GM18517 (cell line): Measurements from ENCODE around the gene ASCC2.

Experiments used
- ATAC-seq: cut with Tn5 transposase; IDR thresholded peaks from one replicate; pipeline ENCODE4 v1.9.1; 2021; ENCODE audit warnings: mild to moderate bottlenecking, moderate library complexity; ENCODE audit not compliant: unreplicated experiment

ASCC2 gene

DNA sequence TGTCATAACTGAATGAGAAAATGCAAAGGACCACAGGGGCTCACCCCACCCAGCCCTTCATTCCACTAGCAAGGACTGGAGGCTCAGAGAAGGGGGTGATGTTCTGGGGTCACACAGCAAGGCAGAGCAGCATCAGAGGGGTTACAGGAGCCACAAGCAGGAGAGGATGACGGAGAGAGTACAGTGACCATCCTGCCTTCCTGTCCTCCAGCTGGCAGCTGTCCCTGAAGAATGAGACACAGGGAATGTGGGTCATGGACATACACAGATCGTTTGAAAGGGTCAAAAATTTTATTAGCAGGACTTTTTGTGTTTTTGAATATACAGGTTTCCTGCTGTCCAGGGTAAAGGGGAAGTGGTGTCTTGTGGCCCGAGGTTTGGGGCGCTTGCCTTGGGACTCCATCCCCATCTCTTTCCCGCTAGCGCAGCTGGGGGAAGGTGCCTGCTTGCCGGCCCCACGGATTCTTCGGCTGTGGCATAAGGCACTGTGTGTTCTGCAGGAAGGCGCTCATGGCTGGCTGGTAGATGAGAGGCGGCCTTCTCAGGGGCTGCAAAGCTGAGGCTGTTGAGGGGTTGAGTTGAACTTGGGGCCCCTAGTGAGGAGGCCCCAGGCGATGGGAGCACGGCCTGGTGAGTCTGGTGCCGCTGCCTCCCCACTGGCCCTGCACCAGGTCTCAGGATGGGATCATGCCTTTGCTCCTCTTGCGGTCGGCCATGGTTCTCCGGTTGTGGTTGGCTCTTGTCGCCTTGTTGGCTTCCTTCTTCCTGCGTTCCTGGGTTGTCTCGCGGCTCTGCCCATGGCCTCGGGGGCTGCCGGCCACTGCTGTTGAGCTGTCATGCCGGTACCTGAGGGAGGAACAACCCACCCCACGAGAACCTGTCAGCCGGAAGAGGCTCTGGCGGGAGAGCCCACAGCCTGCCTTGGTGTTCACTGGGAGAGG is 49.5 kb downstream of the ASCC2 start:
- no peak for ATAC-seq

DNA sequence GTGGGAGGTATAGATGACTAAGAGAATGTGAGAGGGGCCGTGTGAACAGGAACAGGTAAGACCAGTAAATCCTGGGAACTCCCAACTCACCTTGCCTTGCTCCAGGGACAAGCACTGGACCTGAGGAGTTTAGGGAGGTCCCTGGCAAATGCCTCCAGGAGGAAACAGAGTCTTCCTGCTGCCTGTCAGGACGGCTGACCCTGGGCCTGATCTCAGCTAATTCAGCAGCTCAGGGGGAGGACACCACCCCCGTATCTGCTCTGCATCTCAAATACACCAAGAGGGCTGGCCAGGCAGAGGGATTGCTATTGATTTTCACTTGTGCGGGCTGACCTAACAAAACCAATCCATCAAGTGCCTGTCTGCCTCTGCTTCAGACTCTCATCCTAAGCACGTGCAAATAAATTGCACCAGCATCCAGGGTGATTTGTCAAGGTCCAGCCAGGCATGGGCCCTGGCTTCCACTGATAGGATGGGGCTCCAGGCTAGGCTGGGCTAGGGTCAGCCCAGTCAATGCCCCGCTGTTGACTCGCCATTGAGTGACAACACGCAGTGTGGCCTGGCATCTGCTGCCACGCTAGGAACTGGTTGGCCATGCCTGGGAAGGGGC is 50.6 kb downstream of the ASCC2 start:
- ATAC-seq: no peak

DNA sequence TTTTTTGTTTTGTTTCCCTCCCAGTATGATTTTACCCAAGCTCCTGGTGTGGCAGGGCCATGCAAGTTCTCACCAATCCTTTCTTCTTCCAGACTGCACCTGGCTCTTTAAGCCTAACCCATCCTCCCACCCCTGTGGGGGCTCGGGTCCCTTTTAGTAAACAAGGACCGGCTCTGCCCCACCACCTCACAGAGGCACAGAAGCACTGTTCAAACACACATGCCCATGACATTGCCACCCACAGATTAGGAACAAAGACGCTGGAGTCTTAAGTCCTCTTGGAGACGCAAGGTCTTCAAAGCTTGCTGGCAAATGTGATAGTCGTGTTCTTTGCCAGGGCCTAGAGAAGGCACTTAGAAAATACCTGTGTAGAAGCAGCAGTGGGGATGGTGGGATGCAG is 52.0 kb downstream of the ASCC2 start:
- ATAC-seq: no peak

DNA sequence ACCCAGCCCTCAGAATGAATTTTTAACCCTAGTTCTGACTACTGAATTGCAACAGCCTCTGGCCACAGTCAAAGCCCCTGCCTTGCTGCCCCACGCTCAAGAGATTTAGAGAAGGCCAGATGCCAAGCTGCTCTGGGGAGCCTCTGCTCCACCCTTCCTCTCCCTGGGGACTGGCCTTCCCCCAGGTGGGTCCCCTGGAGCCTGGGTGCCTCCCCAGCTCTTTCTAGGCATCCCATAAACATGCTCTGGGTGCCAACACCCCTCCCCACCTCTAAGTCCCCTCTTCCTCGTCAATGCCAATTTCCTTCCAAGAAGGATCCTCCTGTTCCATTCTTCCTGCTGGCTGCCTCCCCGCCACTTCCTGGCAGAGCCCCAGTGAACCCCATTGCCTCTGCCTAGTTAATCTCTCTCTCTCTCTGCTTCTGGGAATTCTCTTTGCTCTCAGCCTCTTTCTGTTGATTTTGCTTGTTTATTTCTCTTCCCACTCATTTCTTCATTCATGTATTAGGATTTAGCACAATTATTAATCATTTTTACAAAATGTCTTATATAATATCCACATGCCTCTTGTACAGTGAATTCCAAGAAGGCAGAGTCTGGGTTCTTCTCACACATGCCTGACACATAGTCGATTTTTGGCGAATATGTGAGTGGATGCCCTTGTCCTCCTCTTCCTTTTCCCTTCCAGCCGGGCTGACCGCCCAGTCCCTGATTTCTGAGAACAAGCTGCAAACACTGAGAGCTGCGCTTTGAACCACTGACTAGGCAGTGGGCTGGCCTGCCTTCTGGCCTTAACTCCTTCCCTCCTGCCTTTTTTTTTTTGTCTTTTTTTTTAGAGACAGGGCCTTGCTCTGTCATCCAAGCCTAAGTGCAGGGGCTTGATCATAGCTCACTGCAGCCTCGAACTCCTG is 53.4 kb downstream of the ASCC2 start:
- no peak for ATAC-seq

DNA sequence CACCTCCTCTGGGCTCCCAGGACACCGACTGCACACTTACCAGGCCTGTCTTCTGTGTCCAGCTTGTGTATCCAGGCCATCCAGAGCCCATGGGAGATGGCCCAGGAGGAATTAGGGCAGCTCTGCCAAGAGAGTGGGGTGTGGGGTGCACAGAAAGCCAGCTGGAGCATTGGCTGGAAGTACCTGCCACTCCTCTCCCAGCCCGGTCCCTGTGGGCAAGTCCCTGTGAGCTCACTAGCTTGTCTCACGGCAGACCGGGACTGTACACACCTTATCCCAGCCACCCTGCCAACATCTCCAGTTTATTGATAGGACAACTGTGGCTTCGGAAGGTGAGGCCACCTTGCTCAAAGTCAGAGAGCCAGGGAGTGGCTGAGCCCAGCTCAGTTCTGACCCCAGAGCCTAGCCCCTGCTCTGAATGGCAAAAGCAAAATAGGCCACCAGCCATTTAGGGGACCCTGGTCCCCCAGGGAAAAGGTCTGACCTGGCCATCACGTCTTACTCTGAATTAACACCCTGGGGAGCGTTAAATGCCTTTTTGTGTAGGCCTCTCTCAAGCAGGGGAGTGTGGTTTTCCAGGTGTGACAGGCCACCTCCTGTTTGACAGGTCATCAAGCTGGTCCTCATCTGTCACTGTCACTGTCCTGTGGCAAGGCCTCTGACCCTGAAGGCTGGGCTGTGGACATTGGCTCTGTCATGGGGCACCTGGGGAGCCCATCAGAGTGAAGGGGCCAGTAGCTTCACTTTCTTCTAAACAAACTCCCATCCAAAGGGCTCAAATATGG is 55.8 kb downstream of the ASCC2 start:
- no peak for ATAC-seq

- ATAC-seq: no peak
Observed at GRCh38 chr22:29780748-29781676, 57.1 kb downstream of the ASCC2 start.

DNA sequence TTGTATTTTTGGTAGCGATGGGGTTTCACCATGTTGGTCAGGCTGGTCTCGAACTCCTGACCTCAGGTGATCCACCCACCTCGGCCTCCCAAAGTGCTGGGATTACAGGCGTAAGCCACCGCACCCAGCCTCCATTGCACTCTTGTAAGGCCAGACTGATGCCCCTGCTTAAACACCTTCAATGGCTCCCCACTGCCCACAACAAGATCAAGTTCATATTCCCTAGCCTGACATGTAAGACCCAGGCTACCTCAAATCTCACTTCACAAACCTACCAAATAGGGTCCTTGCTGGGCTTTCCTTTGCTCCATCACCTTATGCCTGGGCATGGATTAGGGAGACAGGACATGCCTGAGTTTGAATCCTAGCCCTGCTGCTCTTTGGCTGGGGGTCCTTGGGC is 57.9 kb downstream of the ASCC2 start:
- ATAC-seq: no peak

GRCh38 chr22:29773233-29773632 is 64.8 kb downstream of the ASCC2 start:
- ATAC-seq: no peak

DNA sequence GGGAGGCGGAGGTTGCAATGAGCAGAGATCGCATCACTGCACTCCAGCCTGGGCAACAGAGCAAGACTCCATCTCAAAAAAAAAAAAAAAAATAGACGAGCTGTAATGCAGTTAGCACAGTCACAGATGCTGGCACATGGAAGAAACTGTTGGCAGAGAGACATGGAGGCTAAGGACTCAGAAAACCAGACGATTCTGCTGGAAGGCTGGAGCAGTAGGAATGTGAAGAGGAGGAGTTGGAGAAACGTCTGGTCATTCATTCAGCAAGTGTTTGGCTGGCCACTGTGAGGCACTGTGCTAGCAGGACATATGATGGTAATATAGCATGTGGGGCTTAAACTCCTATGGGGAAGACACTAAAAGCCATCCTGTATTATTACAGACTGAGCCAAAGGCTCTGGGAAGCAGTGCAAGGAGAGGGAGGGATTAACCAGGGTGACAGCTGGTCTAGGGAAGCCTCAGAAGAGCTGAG is 65.9 kb downstream of the ASCC2 start:
- ATAC-seq: no peak

DNA sequence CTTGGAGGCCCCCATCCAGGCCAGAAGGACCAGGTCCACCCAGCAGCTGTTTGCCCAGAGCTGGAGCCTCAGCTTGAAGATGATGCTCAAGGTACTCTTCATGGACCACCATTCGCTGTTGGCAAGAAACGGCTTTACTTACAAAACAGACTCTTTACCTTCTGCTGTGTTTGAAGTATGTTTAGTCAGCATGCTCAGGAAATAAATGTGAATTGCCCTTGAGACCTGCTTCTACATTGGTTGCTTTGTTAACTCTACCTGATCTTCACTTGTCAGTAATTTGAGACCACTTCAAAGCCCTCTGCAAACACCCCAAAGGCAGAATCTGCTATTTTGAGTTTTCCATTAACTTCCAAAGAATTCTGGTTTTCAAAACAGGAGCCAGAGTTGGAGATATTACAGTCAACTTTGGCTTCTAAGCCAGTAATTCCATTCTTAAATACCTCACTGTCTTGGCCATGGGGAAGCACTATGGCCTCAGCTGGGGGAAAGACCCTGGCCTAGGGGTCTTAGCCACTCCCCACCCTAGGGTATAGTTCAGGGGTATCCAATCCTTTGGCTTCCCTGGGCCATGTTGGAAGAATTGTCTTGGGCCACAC is 68.3 kb downstream of the ASCC2 start:
- no peak for ATAC-seq

- ATAC-seq: no peak
Observed at GRCh38 chr22:29768052-29768693, 69.9 kb downstream of the ASCC2 start.

- peak; percentile 67 for ATAC-seq
Observed at GRCh38 chr22:29767171-29768051, 70.7 kb downstream of the ASCC2 start, which contains the start of gene UQCR10. Gene UQCR10, plus strand, starts transcription at chr22:29767369. Its CDS starts 30 bp downstream, at chr22:29767399.

DNA sequence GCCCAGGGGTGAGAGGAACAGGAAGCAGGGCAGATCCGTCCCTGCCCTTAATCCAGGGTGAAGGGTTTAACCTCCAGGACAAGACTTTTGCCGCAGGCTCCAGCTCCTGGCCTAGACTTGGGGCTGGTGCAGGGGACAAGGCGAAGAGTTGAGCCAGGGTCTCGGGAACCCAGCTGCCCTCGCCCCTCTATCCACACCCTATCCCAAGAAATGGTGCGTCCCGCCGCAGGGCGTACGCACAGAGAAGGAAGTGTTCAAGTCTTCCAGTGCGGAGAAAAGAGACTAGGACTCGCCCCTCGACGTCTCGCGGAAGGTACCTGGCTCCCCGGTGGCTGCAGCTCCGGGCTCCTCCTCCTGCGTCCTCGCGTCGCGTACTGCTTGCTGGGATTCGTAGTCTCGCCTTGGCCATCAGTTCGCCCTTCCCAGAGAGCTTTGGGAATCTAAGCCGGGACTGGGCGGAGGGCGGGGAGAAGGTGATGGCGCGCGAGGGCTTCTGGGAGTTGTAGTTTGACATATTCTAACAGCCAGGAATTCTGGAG is 71.4 kb downstream of the ASCC2 start, which contains the start of gene ZMAT5:
Gene ZMAT5, minus strand, starts transcription at position 376 of the 539 bp plus-strand sequence. CDS start 18,463 bp downstream, outside the sequence.
- peak; percentile 78 for ATAC-seq

- ATAC-seq: peak; percentile 17
Observed at GRCh38 chr22:29765905-29766631, 72.0 kb downstream of the ASCC2 start.

DNA sequence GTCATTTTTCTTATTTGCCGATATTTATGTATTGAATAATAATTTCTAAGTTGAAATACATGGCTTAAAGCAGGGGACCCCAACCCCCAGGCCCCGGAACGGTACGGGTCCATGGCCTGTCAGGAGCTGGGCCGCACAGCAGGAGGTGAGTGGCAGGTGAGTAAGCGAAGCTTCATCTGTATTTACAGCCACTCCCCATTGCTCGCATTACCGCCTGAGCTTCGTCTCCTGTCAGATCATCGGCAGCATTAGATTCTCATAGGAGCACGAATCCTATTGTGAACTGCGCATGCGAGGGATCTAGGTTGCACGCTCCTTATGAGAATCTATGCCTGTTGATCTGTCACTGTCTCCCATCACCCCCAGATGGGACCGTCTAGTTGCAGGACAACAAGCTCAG is 75.8 kb downstream of the ASCC2 start:
- no peak for ATAC-seq

DNA sequence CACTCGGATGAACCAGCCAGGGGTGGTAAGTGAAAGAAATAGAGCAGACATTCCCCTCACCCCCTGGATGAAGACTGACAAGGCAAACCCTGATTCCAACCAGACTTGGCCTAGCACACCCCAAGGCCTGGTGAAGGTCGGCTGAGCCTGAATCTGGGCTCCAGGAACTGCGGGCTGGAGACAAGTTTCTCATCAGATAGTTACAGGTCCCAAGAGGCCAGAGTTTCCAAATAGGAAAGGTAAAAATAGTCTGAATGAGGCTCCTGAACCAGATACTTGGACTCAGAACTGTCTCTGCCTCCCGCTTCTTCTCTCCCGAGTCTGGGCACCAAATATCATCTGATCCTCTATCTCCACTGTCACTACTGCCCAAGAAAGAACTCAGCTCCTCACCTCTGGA is 79.1 kb downstream of the ASCC2 start:
- ATAC-seq: no peak
